CD8-positive, alpha-beta memory T cell (primary cell): Measurements from ENCODE around the gene LPP. TPM values are rescaled to one million over a fixed set of nuclear protein-coding genes. Genes with fewer than 3 reads are reported as not detected.

Experiments
- CTCF ChIA-PET: fragments of 350-600 bp; sonication (Branson Sonifier 250); formaldehyde crosslinking; loops from one replicate; lab custom pipeline; 2021; ENCODE audit warnings: antibody characterized with exemption; lab: Charles Lee
- POLR2A ChIA-PET: fragments of 350-600 bp; sonication (Branson Sonifier 250); formaldehyde crosslinking; loops from one replicate; lab custom pipeline; 2021; ENCODE audit warnings: antibody characterized with exemption; lab: Charles Lee
- DNase-seq, 5 donors: peaks; one replicate each; pipeline versions ENCODE4 v3.0.0 to v3.0.0-alpha.2; 2020 to 2022; ENCODE audit warnings: mixed read lengths in 1 of 5
- H3K27ac ChIP-seq: one replicate; pipeline ENCODE4 v1.7.0; 2013; ENCODE audit warnings: low read depth, mild to moderate bottlenecking, low read length, moderate library complexity
- H3K27me3 ChIP-seq: 2 replicates; pipeline ENCODE4 v1.7.0; 2013; ENCODE audit warnings: low read length, mild to moderate bottlenecking; ENCODE audit not compliant: insufficient read depth, poor library complexity, severe bottlenecking
- H3K36me3 ChIP-seq: 2 replicates; pipeline ENCODE4 v1.7.0; 2013; ENCODE audit warnings: mild to moderate bottlenecking, low read length, moderate library complexity; ENCODE audit not compliant: insufficient read depth
- H3K4me1 ChIP-seq: 2 replicates; pipeline ENCODE4 v1.7.0; 2013; ENCODE audit warnings: mild to moderate bottlenecking, low read length, moderate library complexity; ENCODE audit not compliant: insufficient read depth
- H3K4me3 ChIP-seq: 2 replicates; pipeline ENCODE4 v1.7.0; 2013; ENCODE audit warnings: mild to moderate bottlenecking, low read length
- H3K9me3 ChIP-seq: 2 replicates; pipeline ENCODE4 v1.7.0; 2013; ENCODE audit warnings: mild to moderate bottlenecking, low read length
- H3K27ac Mint-ChIP-seq, 8 donors: one replicate each; pipeline ENCODE4 v1.8.0; 2020 to 2021; ENCODE audit warnings: mixed read lengths in 8 of 8, mild to moderate bottlenecking in 6 of 8, inconsistent platforms in 3 of 8, moderate library complexity in 3 of 8
- H3K27me3 Mint-ChIP-seq, 2 donors: one replicate each; pipeline ENCODE4 v1.8.0; 2020 to 2021; ENCODE audit warnings: mixed read lengths in 2 of 2, mild to moderate bottlenecking in 1 of 2, moderate library complexity in 1 of 2
- H3K36me3 Mint-ChIP-seq, 3 donors: one replicate each; pipeline ENCODE4 v1.8.0; 2020 to 2021; ENCODE audit warnings: mixed read lengths in 3 of 3, inconsistent platforms in 1 of 3, mild to moderate bottlenecking in 1 of 3
- H3K4me1 Mint-ChIP-seq, 3 donors: one replicate each; pipeline ENCODE4 v1.8.0; 2020 to 2021; ENCODE audit warnings: mixed read lengths in 3 of 3, inconsistent platforms in 1 of 3, mild to moderate bottlenecking in 1 of 3
- H3K4me3 Mint-ChIP-seq, 7 donors: one replicate each; pipeline ENCODE4 v1.8.0; 2020 to 2021; ENCODE audit warnings: mixed read lengths in 7 of 7, mild to moderate bottlenecking in 6 of 7, moderate library complexity in 4 of 7, inconsistent platforms in 2 of 7
- H3K9me3 Mint-ChIP-seq, 5 donors: one replicate each; pipeline ENCODE4 v1.8.0; 2020 to 2022; ENCODE audit warnings: mixed read lengths in 5 of 5, mild to moderate bottlenecking in 3 of 5, moderate library complexity in 2 of 5, inconsistent platforms in 1 of 5
- polyA plus RNA-seq: library from polyadenylated mRNA; unstranded; fragments of 300-500 nt; fragmentation: Illumina TruSeq; gene quantifications from one replicate; pipeline ENCODE4 v1.2.3, GENCODE V29; 2021
- total RNA-seq, 2 experiments: library from RNA; stranded (reverse); gene quantifications; one replicate each; pipeline ENCODE4 v1.2.3, GENCODE V29; 2021

The LPP gene
- total and polyA plus RNA-seq, 3 experiments from 2014 or later: 13.4 to 23.5 (median 18.0) TPM

DNA sequence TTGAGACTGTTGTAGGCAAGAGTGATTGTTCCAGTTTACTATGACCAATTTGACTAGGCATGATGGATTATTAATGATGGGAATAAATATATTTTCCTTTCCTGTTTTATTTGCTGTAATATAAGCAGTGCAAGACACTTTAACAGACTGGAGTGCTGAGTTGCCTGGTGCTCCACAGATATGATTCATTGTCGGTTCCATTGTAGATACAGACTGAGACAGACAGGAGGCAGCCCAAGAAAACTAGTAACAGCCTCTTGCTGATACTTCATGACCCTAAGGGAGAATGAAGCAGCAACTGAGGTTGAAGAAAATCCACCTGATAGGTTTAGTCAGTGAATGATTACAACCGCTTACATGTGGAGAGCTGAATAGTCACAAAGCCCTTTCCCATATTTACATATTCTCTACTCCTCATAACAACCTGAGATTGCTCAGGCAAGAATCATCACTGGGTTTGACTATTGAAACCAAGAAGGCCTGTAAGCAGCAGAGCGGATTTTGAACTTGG, 782.7 kb downstream of the LPP start:
- Histone ChIP-seq H3K27ac (no peak overlapping the region), H3K9me3 (no peaks in the 10 kb centered on the region), H3K4me3 (no peak overlapping the region), H3K27me3 (no peaks in the 10 kb centered on the region), H3K36me3 (no peaks in the 10 kb centered on the region), H3K4me1 (no peaks in the 10 kb centered on the region)
- Mint-ChIP-seq H3K27me3 (no peaks in the 10 kb centered on the region), H3K4me3 (no peak overlapping the region), H3K36me3 (peaks cover 0 to 9% (median 0%) of the 10 kb centered on the region in 3 donors), H3K4me1 (no peaks in the 10 kb centered on the region), H3K27ac (no peak overlapping the region), H3K9me3 (no peaks in the 10 kb centered on the region)
- no peak for DNase-seq
- CTCF ChIA-PET: interaction anchor here (1.2 to 1.9 kb wide), 4 partner anchors 9 to 1196 kb away, joined by 3 to 6 read pairs (median 4); no protein-coding TSS in a partner anchor
- POLR2A ChIA-PET: no interaction called here

DNA sequence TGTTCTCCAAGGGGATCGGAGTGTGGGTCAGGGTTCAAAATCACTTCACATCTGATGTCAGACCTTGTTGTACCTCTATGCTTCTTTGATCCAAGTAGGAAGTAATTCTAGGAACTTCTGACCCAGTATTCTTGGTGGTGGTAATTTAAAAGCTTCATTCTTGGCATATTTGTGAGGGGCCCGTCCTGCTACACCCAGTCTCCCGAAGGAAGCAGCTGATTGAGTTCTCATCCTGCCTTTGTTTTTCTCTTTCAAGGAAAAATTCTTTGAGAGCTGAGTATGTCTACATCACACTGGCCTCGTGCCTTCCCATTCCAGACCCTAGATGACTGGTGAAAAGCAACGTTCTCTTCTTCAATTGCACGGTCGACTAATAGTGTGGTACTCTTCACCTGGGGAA, 783.4 kb downstream of the LPP start:
- Mint-ChIP-seq H3K36me3 (peaks cover 0 to 9% (median 0%) of the 10 kb centered on the region in 3 donors), H3K27me3 (no peaks in the 10 kb centered on the region), H3K4me1 (no peaks in the 10 kb centered on the region), H3K9me3 (no peaks in the 10 kb centered on the region), H3K4me3 (no peak overlapping the region), H3K27ac (peak overlapping the region in 1 of 8 donors; percentile 30)
- DNase-seq: no peak
- POLR2A ChIA-PET: no interaction called here
- Histone ChIP-seq H3K9me3 (no peaks in the 10 kb centered on the region), H3K27ac (no peak overlapping the region), H3K36me3 (no peaks in the 10 kb centered on the region), H3K27me3 (no peaks in the 10 kb centered on the region), H3K4me3 (no peak overlapping the region), H3K4me1 (no peaks in the 10 kb centered on the region)
- CTCF ChIA-PET: interaction anchor here (1.6 to 2.3 kb wide), 2 partner anchors 18 to 1197 kb away, joined by 3 to 11 read pairs; no protein-coding TSS in a partner anchor

DNA sequence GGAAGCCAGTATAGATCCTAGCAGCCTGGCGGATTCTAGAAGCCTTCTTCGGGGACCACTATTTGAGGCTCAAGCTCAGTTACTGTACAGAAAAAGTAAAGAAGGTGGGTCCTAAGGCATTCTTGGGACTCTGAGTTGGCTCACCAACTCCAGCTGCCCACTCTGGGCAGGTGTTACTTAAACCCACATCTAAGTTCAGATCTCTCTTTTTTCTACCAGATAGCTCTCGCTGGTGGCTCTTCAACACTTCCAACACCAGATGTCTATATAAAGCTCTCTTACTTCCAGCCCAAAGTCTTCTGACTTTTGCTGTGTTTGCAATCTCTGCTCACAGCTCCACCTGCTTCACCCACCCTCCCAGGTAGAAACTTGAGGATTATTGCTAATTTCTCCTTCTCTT, 785.0 kb downstream of the LPP start:
- Histone ChIP-seq H3K27ac (no peak overlapping the region), H3K9me3 (no peaks in the 10 kb centered on the region), H3K36me3 (no peaks in the 10 kb centered on the region), H3K27me3 (no peaks in the 10 kb centered on the region), H3K4me1 (no peaks in the 10 kb centered on the region), H3K4me3 (no peak overlapping the region)
- ChIA-PET POLR2A (no interaction called here), CTCF (interaction anchor here (1.0 to 2.3 kb wide), 2 partner anchors 9 to 1198 kb away, joined by 3 to 11 read pairs; no protein-coding TSS in a partner anchor)
- no peak overlapping the region for H3K4me3 Mint-ChIP-seq
- peaks cover 0 to 8% of the 10 kb centered on the region in 2 donors for H3K27me3 Mint-ChIP-seq
- H3K27ac Mint-ChIP-seq: peak overlapping the region in 1 of 8 donors; percentile 92
- no peaks in the 10 kb centered on the region for H3K4me1 Mint-ChIP-seq
- no peaks in the 10 kb centered on the region for H3K9me3 Mint-ChIP-seq
- no peak for DNase-seq
- peaks cover 0 to 9% (median 9%) of the 10 kb centered on the region in 3 donors for H3K36me3 Mint-ChIP-seq

DNA sequence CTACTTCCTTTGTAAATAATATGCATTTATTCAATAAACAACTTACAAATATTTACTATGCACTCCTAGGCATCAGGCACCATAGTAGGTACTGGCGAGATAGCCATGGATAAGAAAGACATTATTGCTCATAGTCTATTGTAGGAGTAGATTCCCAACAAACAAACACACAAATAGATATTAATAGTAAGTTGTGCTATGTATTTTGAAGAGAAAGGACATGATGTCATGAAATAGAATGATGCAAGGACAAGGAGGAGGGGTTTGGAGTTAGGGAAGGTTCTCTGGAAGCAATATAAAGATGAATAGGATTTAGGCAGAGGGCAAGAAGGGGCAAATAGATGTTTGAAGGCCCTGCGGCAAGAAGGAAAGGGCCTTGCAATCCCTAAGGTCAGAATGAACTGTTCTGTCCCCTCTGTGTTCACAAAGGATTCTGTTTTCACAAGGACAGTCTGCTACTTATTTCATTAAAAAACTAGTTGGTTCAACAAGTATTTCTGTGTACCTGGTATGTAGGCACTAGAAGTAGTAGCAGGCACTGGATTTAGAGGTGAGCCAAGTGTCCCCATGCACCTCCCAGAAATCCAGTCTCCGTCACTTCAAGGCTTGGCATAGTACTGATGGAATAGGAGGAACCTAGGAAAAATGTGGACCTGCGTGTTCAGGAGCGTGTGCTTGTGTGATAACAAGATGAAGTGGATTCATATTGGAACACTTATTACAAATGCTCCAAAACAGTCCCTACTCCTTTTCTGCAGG, 786.0 kb downstream of the LPP start:
- Histone ChIP-seq H3K36me3 (no peaks in the 10 kb centered on the region), H3K9me3 (no peaks in the 10 kb centered on the region), H3K4me1 (no peaks in the 10 kb centered on the region), H3K27ac (no peak overlapping the region), H3K4me3 (no peak overlapping the region), H3K27me3 (no peaks in the 10 kb centered on the region)
- DNase-seq: no peak
- ChIA-PET CTCF (interaction anchor here (2.9 kb wide), 1 partner anchor 1199 kb away, joined by 10 read pairs; no protein-coding TSS in a partner anchor), POLR2A (no interaction called here)
- Mint-ChIP-seq H3K9me3 (no peaks in the 10 kb centered on the region), H3K4me3 (no peak overlapping the region), H3K27ac (peak overlapping the region in 1 of 8 donors; percentile 4), H3K36me3 (peaks cover 0 to 16% (median 9%) of the 10 kb centered on the region in 3 donors), H3K27me3 (peaks cover 2 to 8% of the 10 kb centered on the region in 2 donors), H3K4me1 (no peaks in the 10 kb centered on the region)
